Measurements from ENCODE around the gene TMPRSS6.

Gene TMPRSS6

DNA sequence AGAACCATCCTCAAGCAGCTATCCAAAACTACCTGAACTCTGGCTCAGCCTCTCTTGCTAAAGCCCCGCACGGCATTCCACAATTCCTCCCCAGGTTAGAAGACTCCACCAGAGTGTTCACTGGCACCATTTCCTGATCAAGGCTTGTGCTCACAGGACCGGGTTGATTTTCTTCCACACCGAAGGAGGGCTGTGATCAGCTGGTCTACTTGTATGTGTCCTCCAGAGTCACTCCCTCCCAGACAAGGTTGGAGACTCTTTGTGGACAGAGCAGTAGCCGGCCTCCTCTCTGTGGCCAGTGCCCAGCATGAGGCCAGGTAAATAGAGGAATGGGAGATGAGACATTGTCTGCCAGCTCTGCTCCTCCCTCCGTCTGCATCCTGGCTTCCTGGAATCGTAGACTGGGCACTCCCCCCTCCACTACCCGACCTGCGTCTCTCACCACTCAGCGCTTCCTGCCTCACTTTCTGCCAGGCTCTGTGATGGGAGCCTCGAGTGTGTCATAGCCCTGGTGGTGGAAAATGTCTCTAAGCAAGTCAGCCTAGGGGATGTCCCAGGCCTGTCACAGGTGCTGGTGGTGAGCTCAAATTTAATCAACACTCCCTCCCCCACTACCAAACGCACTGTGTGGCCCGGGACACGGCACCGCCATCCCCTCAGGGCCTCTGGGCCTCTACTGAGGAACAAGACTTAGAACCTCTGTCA, 12.5 kb upstream of the TMPRSS6 start:
- no peaks in the 10 kb centered on the region for H3K36me3 ChIP-seq (ENCODE audit: insufficient read depth, insufficient read length, low read length)
- H3K4me3 ChIP-seq (ENCODE audit: insufficient read length, low read depth) = no peak overlapping the region
- peaks cover 8% of the 10 kb centered on the region for H3K4me1 ChIP-seq (ENCODE audit: insufficient read depth, insufficient read length)
- H3K9ac ChIP-seq (ENCODE audit: insufficient read length, low read depth) = no peak overlapping the region
- no peaks in the 10 kb centered on the region for H3K9me3 ChIP-seq (ENCODE audit: insufficient read depth, low read length)
- no peak for TF ChIP-seq ZNF274 (IDR thresholded peaks at IDR 0.05; ENCODE audit: low read depth, low read length)
- no peak for TF ChIP-seq SUZ12 (IDR thresholded peaks at IDR 0.05; ENCODE audit: extremely low read depth, insufficient read depth, insufficient read length)
- TF ChIP-seq YY1 (IDR thresholded peaks at IDR 0.05; ENCODE audit: insufficient read depth, insufficient read length) = no peak
- DNase-seq (ENCODE audit: low read depth, low spot score) = no peak
- H3K27me3 ChIP-seq (ENCODE audit: insufficient read depth, insufficient read length) = no peaks in the 10 kb centered on the region

DNA sequence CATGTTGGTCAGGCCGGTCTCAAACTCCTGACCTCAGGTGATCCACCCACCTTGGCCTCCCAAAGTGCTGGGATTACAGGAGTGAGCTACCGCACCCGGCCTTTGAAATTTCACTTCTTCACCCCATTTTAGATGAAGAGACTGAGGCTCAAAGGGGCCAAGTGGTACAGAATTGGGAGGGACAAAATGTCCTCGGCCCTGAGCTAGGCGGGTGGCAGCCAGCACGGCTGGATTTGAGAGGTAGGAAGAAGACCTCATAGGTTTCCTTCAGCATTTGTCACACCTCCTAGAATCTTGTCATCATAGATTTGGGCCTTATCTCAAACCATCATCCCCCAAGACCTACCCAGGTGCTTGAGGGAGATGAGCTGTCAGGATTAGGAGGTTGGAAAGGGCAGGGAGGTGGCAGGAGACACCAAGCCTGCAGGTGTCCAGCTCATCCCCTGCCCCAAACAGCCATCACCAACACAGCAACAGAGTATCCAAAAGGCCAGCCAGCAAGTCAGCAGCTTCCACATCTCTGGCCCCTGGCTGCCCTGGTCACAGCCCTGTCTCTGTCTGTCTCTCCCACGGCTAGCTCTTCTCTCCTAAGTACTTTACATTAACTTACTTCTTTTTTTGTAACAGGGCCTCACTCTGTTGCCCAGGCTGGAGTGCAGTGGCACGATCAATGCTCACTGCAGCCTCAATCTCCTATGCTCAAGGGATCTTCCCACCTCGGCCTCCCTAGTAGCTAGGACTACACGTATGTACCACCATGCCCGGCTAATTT, 11.2 kb upstream of the TMPRSS6 start:
- Histone ChIP-seq H3K4me1 (ENCODE audit: insufficient read depth, insufficient read length) (peaks cover 8% of the 10 kb centered on the region), H3K9ac (ENCODE audit: insufficient read length, low read depth) (no peak overlapping the region), H3K27me3 (ENCODE audit: insufficient read depth, insufficient read length) (no peaks in the 10 kb centered on the region), H3K36me3 (ENCODE audit: insufficient read depth, insufficient read length, low read length) (no peaks in the 10 kb centered on the region), H3K4me3 (ENCODE audit: insufficient read length, low read depth) (no peak overlapping the region), H3K9me3 (ENCODE audit: insufficient read depth, low read length) (no peaks in the 10 kb centered on the region)
- no peak for DNase-seq (ENCODE audit: low read depth, low spot score)
- TF ChIP-seq ZNF274 (IDR thresholded peaks at IDR 0.05; ENCODE audit: low read depth, low read length) (no peak), YY1 (IDR thresholded peaks at IDR 0.05; ENCODE audit: insufficient read depth, insufficient read length) (no peak), SUZ12 (IDR thresholded peaks at IDR 0.05; ENCODE audit: extremely low read depth, insufficient read depth, insufficient read length) (no peak)

DNA sequence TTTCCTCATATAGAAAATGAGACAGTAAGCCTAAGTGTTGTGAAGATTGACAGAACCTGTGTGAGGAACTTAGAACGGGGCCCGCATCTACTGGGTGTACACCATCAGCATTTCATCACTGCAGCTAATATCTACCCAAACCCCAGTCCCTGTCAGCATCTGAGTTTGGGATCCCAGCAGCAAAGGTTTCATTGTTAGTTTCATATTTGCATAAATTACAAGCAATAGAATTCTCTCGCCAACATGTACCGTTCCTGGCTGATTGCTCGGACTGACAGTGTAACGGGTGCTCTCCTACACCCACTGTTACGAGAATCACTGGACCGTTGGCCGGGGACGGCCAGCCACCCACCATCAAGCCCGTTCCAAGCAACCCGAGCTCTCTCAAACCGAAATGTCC, 10.4 kb upstream of the TMPRSS6 start:
- peaks cover 8% of the 10 kb centered on the region for H3K4me1 ChIP-seq (ENCODE audit: insufficient read depth, insufficient read length)
- H3K9me3 ChIP-seq (ENCODE audit: insufficient read depth, low read length) = no peaks in the 10 kb centered on the region
- DNase-seq (ENCODE audit: low read depth, low spot score) = no peak
- no peak overlapping the region for H3K4me3 ChIP-seq (ENCODE audit: insufficient read length, low read depth)
- TF ChIP-seq YY1 (IDR thresholded peaks at IDR 0.05; ENCODE audit: insufficient read depth, insufficient read length) = no peak
- no peak for TF ChIP-seq ZNF274 (IDR thresholded peaks at IDR 0.05; ENCODE audit: low read depth, low read length)
- TF ChIP-seq SUZ12 (IDR thresholded peaks at IDR 0.05; ENCODE audit: extremely low read depth, insufficient read depth, insufficient read length) = no peak
- H3K9ac ChIP-seq (ENCODE audit: insufficient read length, low read depth) = no peak overlapping the region
- H3K27me3 ChIP-seq (ENCODE audit: insufficient read depth, insufficient read length) = no peaks in the 10 kb centered on the region
- H3K36me3 ChIP-seq (ENCODE audit: insufficient read depth, insufficient read length, low read length) = no peaks in the 10 kb centered on the region

DNA sequence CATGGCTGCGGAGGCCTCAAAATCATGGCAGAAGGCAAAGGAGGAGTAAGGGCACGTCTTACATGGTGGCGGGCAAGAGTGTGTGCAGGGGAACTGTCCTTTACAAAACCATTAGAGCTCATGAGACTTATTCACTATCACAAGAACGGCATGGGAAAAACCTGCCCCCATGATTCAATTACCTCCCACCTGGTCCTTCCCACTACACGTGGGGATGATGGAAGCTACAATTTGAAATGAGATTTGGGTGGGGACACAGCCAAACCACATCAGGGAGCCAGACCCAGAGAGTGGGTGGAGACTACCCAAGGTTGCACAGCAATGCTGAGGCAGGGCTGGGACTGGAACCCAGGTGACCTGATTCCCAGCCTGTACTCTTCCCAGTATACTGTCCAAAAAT, 8.6 kb upstream of the TMPRSS6 start:
- TF ChIP-seq ZNF274 (IDR thresholded peaks at IDR 0.05; ENCODE audit: low read depth, low read length) (no peak), SUZ12 (IDR thresholded peaks at IDR 0.05; ENCODE audit: extremely low read depth, insufficient read depth, insufficient read length) (no peak), YY1 (IDR thresholded peaks at IDR 0.05; ENCODE audit: insufficient read depth, insufficient read length) (no peak)
- no peak overlapping the region for H3K9ac ChIP-seq (ENCODE audit: insufficient read length, low read depth)
- H3K4me3 ChIP-seq (ENCODE audit: insufficient read length, low read depth) = no peak overlapping the region
- peaks cover 6% of the 10 kb centered on the region for H3K4me1 ChIP-seq (ENCODE audit: insufficient read depth, insufficient read length)
- DNase-seq (ENCODE audit: low read depth, low spot score) = no peak
- no peaks in the 10 kb centered on the region for H3K9me3 ChIP-seq (ENCODE audit: insufficient read depth, low read length)
- H3K36me3 ChIP-seq (ENCODE audit: insufficient read depth, insufficient read length, low read length) = no peaks in the 10 kb centered on the region
- H3K27me3 ChIP-seq (ENCODE audit: insufficient read depth, insufficient read length) = no peaks in the 10 kb centered on the region

DNA sequence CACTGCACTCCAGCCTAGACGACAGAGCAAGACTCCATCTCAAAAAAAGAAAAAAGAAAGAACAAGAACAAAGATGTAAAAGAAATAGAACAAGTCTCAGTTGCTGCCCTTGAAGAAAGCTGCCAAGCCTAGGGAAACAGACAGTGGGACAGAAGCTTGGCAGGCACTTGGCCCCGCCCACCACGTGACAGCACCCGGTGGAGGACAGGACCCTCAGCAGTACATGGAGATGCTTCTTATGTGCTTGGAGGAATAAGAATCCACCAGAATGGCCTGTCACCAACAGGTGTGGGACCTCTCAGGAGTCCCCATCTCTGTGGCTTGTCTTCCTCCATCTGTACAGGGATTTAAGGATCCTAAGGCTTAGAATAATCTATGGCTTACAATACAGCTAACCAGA, 7.6 kb upstream of the TMPRSS6 start:
- Histone ChIP-seq H3K4me1 (ENCODE audit: insufficient read depth, insufficient read length) (peaks cover 4% of the 10 kb centered on the region), H3K9ac (ENCODE audit: insufficient read length, low read depth) (no peak overlapping the region), H3K36me3 (ENCODE audit: insufficient read depth, insufficient read length, low read length) (no peaks in the 10 kb centered on the region), H3K9me3 (ENCODE audit: insufficient read depth, low read length) (no peaks in the 10 kb centered on the region), H3K27me3 (ENCODE audit: insufficient read depth, insufficient read length) (no peaks in the 10 kb centered on the region), H3K4me3 (ENCODE audit: insufficient read length, low read depth) (no peak overlapping the region)
- DNase-seq (ENCODE audit: low read depth, low spot score) = no peak
- no peak for TF ChIP-seq ZNF274 (IDR thresholded peaks at IDR 0.05; ENCODE audit: low read depth, low read length)
- no peak for TF ChIP-seq SUZ12 (IDR thresholded peaks at IDR 0.05; ENCODE audit: extremely low read depth, insufficient read depth, insufficient read length)
- TF ChIP-seq YY1 (IDR thresholded peaks at IDR 0.05; ENCODE audit: insufficient read depth, insufficient read length) = no peak

DNA sequence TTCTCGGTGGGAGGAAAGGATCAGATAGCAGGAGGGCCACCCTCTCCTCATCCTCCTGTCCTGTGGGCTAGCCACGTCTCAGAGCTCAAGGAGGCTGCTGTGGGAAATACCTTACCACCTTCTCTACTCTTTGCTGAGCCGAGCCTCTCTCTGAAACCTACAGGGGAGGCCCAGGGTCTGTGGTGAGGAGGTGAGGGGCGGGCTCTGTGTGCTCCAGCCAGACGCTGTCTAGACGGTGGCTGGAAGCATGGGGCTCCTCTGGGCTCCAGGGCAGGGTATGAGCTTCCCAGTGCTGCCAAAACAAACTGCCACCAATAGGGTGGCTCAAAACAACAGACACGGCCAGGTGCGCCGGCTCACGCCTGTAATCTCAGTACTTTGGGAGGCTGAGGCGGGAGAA, 5.5 kb upstream of the TMPRSS6 start:
- no peak for DNase-seq (ENCODE audit: low read depth, low spot score)
- Histone ChIP-seq H3K4me3 (ENCODE audit: insufficient read length, low read depth) (no peak overlapping the region), H3K4me1 (ENCODE audit: insufficient read depth, insufficient read length) (peaks cover 2% of the 10 kb centered on the region), H3K27me3 (ENCODE audit: insufficient read depth, insufficient read length) (no peaks in the 10 kb centered on the region), H3K9ac (ENCODE audit: insufficient read length, low read depth) (no peak overlapping the region), H3K9me3 (ENCODE audit: insufficient read depth, low read length) (no peaks in the 10 kb centered on the region), H3K36me3 (ENCODE audit: insufficient read depth, insufficient read length, low read length) (no peaks in the 10 kb centered on the region)
- TF ChIP-seq SUZ12 (IDR thresholded peaks at IDR 0.05; ENCODE audit: extremely low read depth, insufficient read depth, insufficient read length) (no peak), ZNF274 (IDR thresholded peaks at IDR 0.05; ENCODE audit: low read depth, low read length) (no peak), YY1 (IDR thresholded peaks at IDR 0.05; ENCODE audit: insufficient read depth, insufficient read length) (no peak)

DNA sequence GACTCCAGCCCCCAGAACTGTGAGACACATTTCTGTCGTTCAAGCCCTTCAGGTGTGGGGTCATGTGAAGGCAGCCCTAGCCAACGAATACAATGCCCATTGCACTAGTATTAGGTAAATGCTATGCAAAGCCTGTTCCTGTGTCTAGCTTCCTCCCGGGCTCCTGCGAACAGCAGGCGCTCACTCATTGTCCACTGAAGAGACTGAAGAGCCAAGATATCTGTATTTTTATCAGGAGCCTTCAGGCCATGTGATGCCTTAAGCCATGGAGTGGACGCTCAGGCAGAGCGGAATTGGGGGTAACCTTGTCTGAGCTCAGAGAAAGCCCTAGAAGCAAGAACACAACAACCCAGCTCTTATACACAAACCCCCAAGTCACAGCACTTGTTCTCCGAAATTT, 4.2 kb upstream of the TMPRSS6 start:
- DNase-seq (ENCODE audit: low read depth, low spot score) = no peak
- Histone ChIP-seq H3K4me1 (ENCODE audit: insufficient read depth, insufficient read length) (peaks cover 4% of the 10 kb centered on the region), H3K27me3 (ENCODE audit: insufficient read depth, insufficient read length) (no peaks in the 10 kb centered on the region), H3K36me3 (ENCODE audit: insufficient read depth, insufficient read length, low read length) (no peaks in the 10 kb centered on the region), H3K4me3 (ENCODE audit: insufficient read length, low read depth) (no peak overlapping the region), H3K9ac (ENCODE audit: insufficient read length, low read depth) (no peak overlapping the region), H3K9me3 (ENCODE audit: insufficient read depth, low read length) (no peaks in the 10 kb centered on the region)
- TF ChIP-seq SUZ12 (IDR thresholded peaks at IDR 0.05; ENCODE audit: extremely low read depth, insufficient read depth, insufficient read length) = no peak
- no peak for TF ChIP-seq ZNF274 (IDR thresholded peaks at IDR 0.05; ENCODE audit: low read depth, low read length)
- no peak for TF ChIP-seq YY1 (IDR thresholded peaks at IDR 0.05; ENCODE audit: insufficient read depth, insufficient read length)

Measured in NT2/D1 (cell line).